IMR-90 (cell line): ENCODE data around the gene DTHD1. TPM values are rescaled to one million over a fixed set of nuclear protein-coding genes. Genes with fewer than 3 reads are reported as not detected.

ENCODE experiments used
- ATAC-seq: fragments of 200-7000 bp; cut with Tn5 transposase; 2 replicates; pipeline ENCODE4 v1.9.1; 2020; ENCODE audit warnings: low read depth, mild to moderate bottlenecking, moderate library complexity
- BruUV-seq: library from RNA; stranded (reverse); fragments of 400-500 nt; replicated peaks from 2 replicates; lab custom pipeline; 2021; lab: Mats Ljungman, UMichigan
- CTCF ChIA-PET: fragments of 300-600 bp; formaldehyde crosslinking; extraction: SDS; loops from one replicate; lab custom pipeline; 2021; ENCODE audit warnings: antibody characterized with exemption; lab: Yijun Ruan, JAX
- POLR2A ChIA-PET: fragments of 300-600 bp; sonication (Branson Sonifier 250); formaldehyde crosslinking; loops from one replicate; lab custom pipeline; 2022; ENCODE audit warnings: antibody characterized with exemption; ENCODE audit not compliant: unreplicated experiment; lab: Charles Lee
- DNase-seq: peaks from one replicate; pipeline ENCODE4 v3.0.0; 2013
- H2AFZ ChIP-seq: replicated peaks from 2 replicates; pipeline ENCODE3; 2013; ENCODE audit warnings: low read length, mild to moderate bottlenecking; ENCODE audit not compliant: poor library complexity
- H2AK5ac ChIP-seq: 2 replicates; pipeline ENCODE4 v1.6.1; 2013; ENCODE audit warnings: low read depth, low read length, inconsistent platforms
- H2AK9ac ChIP-seq: replicated peaks from 2 replicates; pipeline ENCODE3; 2013; ENCODE audit warnings: mild to moderate bottlenecking, low read depth, low read length, moderate library complexity; ENCODE audit not compliant: poor library complexity
- H2BK120ac ChIP-seq: 2 replicates; pipeline ENCODE4 v1.6.1; 2013; ENCODE audit warnings: low read depth, low read length, inconsistent platforms
- H2BK15ac ChIP-seq: 3 replicates; pipeline ENCODE4 v1.6.1; 2013; ENCODE audit warnings: low read depth, low read length, inconsistent platforms
- H2BK20ac ChIP-seq: 2 replicates; pipeline ENCODE4 v1.6.1; 2013; ENCODE audit warnings: low read depth, mild to moderate bottlenecking, inconsistent platforms, low read length, moderate library complexity
- H2BK5ac ChIP-seq: 2 replicates; pipeline ENCODE4 v1.6.1; 2013; ENCODE audit warnings: mild to moderate bottlenecking, low read depth, low read length, inconsistent platforms; ENCODE audit not compliant: poor library complexity, severe bottlenecking
- H3K14ac ChIP-seq: replicated peaks from 2 replicates; pipeline ENCODE4 v1.6.1; 2013; ENCODE audit warnings: low read depth, low read length, inconsistent platforms
- H3K18ac ChIP-seq: 2 replicates; pipeline ENCODE4 v1.6.1; 2013; ENCODE audit warnings: low read depth, low read length, control low read depth
- H3K23ac ChIP-seq: 2 replicates; pipeline ENCODE4 v1.6.1; 2013; ENCODE audit warnings: low read depth, low read length, inconsistent platforms
- H3K27ac ChIP-seq: 2 replicates; pipeline ENCODE4 v1.5.1; 2013; ENCODE audit warnings: mild to moderate bottlenecking, control low read depth, low read length; ENCODE audit not compliant: insufficient read depth
- H3K27me3 ChIP-seq: 2 replicates; pipeline ENCODE4 v1.6.1; 2013; ENCODE audit warnings: low read length; ENCODE audit not compliant: control insufficient read depth, insufficient read depth
- H3K36me3 ChIP-seq: 2 replicates; pipeline ENCODE4 v1.6.1; 2013; ENCODE audit warnings: low read length, mixed read lengths; ENCODE audit not compliant: control insufficient read depth, insufficient read depth
- H3K4ac ChIP-seq: 2 replicates; pipeline ENCODE4 v1.6.1; 2013; ENCODE audit warnings: low read depth, low read length, inconsistent platforms
- H3K4me1 ChIP-seq: 2 replicates; pipeline ENCODE4 v1.6.1; 2013; ENCODE audit warnings: low read length, mixed read lengths; ENCODE audit not compliant: control insufficient read depth, insufficient read depth
- H3K4me2 ChIP-seq: 2 replicates; pipeline ENCODE4 v1.6.1; 2013; ENCODE audit warnings: low read depth, mild to moderate bottlenecking, control low read depth, low read length, moderate library complexity
- H3K4me3 ChIP-seq: 2 replicates; pipeline ENCODE4 v1.5.1; 2013; ENCODE audit warnings: low read depth, mild to moderate bottlenecking, control low read depth, low read length, moderate library complexity; ENCODE audit not compliant: insufficient read depth
- H3K56ac ChIP-seq: 2 replicates; pipeline ENCODE4 v1.6.1; 2013; ENCODE audit warnings: low read length, inconsistent platforms; ENCODE audit not compliant: insufficient read depth; ENCODE audit errors: extremely low read depth
- H3K79me1 ChIP-seq, 2 experiments: 2 replicates each; pipeline ENCODE4 v1.6.1; 2013; ENCODE audit warnings: low read length in 2 of 2, inconsistent platforms in 1 of 2, low read depth in 1 of 2
- H3K9ac ChIP-seq: 2 replicates; pipeline ENCODE4 v1.6.1; 2013; ENCODE audit warnings: low read depth, low read length, control low read depth
- H3K9me1 ChIP-seq: 2 replicates; pipeline ENCODE4 v1.6.1; 2013; ENCODE audit warnings: low read length, inconsistent platforms; ENCODE audit not compliant: insufficient read depth
- H3K9me3 ChIP-seq: 2 replicates; pipeline ENCODE4 v1.6.1; 2013; ENCODE audit warnings: low read length; ENCODE audit not compliant: control insufficient read depth, insufficient read depth
- H4K20me1 ChIP-seq: 2 replicates; pipeline ENCODE4 v1.6.1; 2013; ENCODE audit warnings: low read length, inconsistent platforms; ENCODE audit not compliant: insufficient read depth
- H4K5ac ChIP-seq: 2 replicates; pipeline ENCODE4 v1.6.1; 2013; ENCODE audit warnings: mild to moderate bottlenecking, low read depth, low read length, control low read depth
- H4K8ac ChIP-seq, 2 experiments: 2 replicates each; pipeline ENCODE4 v1.6.1; 2013; ENCODE audit warnings: low read depth in 2 of 2, low read length in 2 of 2, control low read depth in 1 of 2, inconsistent platforms in 1 of 2
- H4K91ac ChIP-seq: 2 replicates; pipeline ENCODE4 v1.6.1; 2013; ENCODE audit warnings: low read depth, low read length, inconsistent platforms; ENCODE audit not compliant: insufficient read depth
- CHD1 ChIP-seq: IDR thresholded peaks from 2 replicates; pipeline ENCODE4 v1.6.1; 2012; ENCODE audit warnings: low read depth, low read length, improper control_type of control experiment
- POLR2A ChIP-seq: IDR thresholded peaks from 2 replicates; pipeline ENCODE4 v1.6.1; 2012; ENCODE audit warnings: mild to moderate bottlenecking, low read depth, low read length
- RAD21 ChIP-seq: IDR thresholded peaks from 2 replicates; pipeline ENCODE4 v1.6.1; 2012; ENCODE audit warnings: low read length, improper control_type of control experiment
- SMC3 ChIP-seq: fragments of 150-350 bp; IDR thresholded peaks from 2 replicates; pipeline ENCODE4 v1.6.1; 2016; ENCODE audit warnings: low read depth, mild to moderate bottlenecking, antibody characterized with exemption, low read length, moderate library complexity
- WGBS, 2 experiments: methylation state at CpG; one replicate each; pipeline versions ENCODE4 v1.1.5 to v1.1.7; 2013; ENCODE audit warnings: missing lambda C conversion rate in 2 of 2; ENCODE audit not compliant: insufficient read length in 1 of 2; ENCODE audit errors: extremely low coverage in 2 of 2; 5-methylcytosine and 5-hydroxymethylcytosine counted together
- dilution Hi-C: fragments of 300-500 bp; cut with HindIII; formaldehyde crosslinking; loops from one replicate; pipeline ENCODE4 v1.14.3; 2018; ENCODE audit warnings: low sequenced_read_pairs; ENCODE audit not compliant: unreplicated experiment
- in situ Hi-C: fragments of 300-500 bp; cut with MboI; formaldehyde crosslinking; loops from 3 replicates; pipeline ENCODE4 v1.14.3; 2019; ENCODE audit warnings: low sequenced_read_pairs, inconsistent platforms, mixed read lengths
- intact Hi-C: fragments of 100-400 bp; cut with micrococcal nuclease; formaldehyde crosslinking; loops from 2 replicates; pipeline ENCODE4 v1.10.0; 2022
- polyA plus RNA-seq, 3 experiments: library from polyadenylated mRNA; depleted of rRNA; stranded (reverse); fragments of >200 nt; gene quantifications; 2 replicates each; pipeline ENCODE4 v1.2.3, GENCODE V29; 2012; ENCODE audit warnings: low replicate concordance in 1 of 3
- total RNA-seq: library from RNA; depleted of rRNA; stranded (reverse); fragments of >200 nt; gene quantifications from 2 replicates; pipeline ENCODE4 v1.2.3, GENCODE V29; 2012

The DTHD1 gene
- total and polyA plus RNA-seq, 2 of the 4 experiments (the other 2 are of a cell fraction): not detected

- no peak for TF ChIP-seq SMC3
Observed at GRCh38 chr4:36281384-36282106, at the start of gene DTHD1 (continued).

GRCh38 chr4:36233567-36234266 is 47.7 kb upstream of the DTHD1 start:
- no peak for DNase-seq
- H2BK5ac ChIP-seq: no peak overlapping the region
- no peak overlapping the region for H4K91ac ChIP-seq
- TF ChIP-seq RAD21 (no peak), POLR2A (no peak), CHD1 (no peak), SMC3 (no peak)
- dilution Hi-C loops: no loop called here
- no peaks in the 10 kb centered on the region for H4K20me1 ChIP-seq
- H3K79me1 ChIP-seq: no peaks in the 10 kb centered on the region
- H2AK5ac ChIP-seq: no peak overlapping the region
- H3K4ac ChIP-seq: no peak overlapping the region
- H3K9me1 ChIP-seq: no peaks in the 10 kb centered on the region
- H3K23ac ChIP-seq: no peak overlapping the region
- intact Hi-C loops: no loop called here
- H2BK20ac ChIP-seq: no peak overlapping the region
- H3K56ac ChIP-seq: no peak overlapping the region
- no peak overlapping the region for H3K27ac ChIP-seq
- H2BK120ac ChIP-seq: no peak overlapping the region
- no TSS peak for BruUV-seq
- no peaks in the 10 kb centered on the region for H3K4me1 ChIP-seq
- no peak overlapping the region for H3K9ac ChIP-seq
- no peak overlapping the region for H4K5ac ChIP-seq
- ChIA-PET CTCF (no interaction called here), POLR2A (no interaction called here)
- no peak for ATAC-seq
- 66% methylated on average over 2 of the region's 10 CpGs; no CpG with 5 or more reads in 1 of the 2 experiments for WGBS, 2 experiments
- in situ Hi-C loops: no loop called here
- H3K4me3 ChIP-seq: no peak overlapping the region
- H3K14ac ChIP-seq: no peak overlapping the region
- H4K8ac ChIP-seq: no peak overlapping the region
- H2AFZ ChIP-seq: no peak overlapping the region
- no peaks in the 10 kb centered on the region for H3K9me3 ChIP-seq
- H2AK9ac ChIP-seq: no peak overlapping the region
- H2BK15ac ChIP-seq: no peak overlapping the region
- no peak overlapping the region for H3K4me2 ChIP-seq
- H3K27me3 ChIP-seq: no peaks in the 10 kb centered on the region
- no peak overlapping the region for H3K18ac ChIP-seq
- H3K36me3 ChIP-seq: no peaks in the 10 kb centered on the region
